Gastrocnemius medialis (tissue), 4 donors: ENCODE measurements around the gene NTNG2. TPM values are rescaled to one million over a fixed set of nuclear protein-coding genes. Genes with fewer than 3 reads are reported as not detected.

Experiments
- ATAC-seq, 2 donors: fragments of 150-250 bp; one replicate each; pipeline ENCODE4 v1.9.1; 2016
- DNase-seq, 2 donors: peaks; one replicate each; pipeline ENCODE4 v3.0.0-alpha.2; 2019
- H3K27ac ChIP-seq, 4 donors: fragments of 200-600 bp; sonication (generic); 1 replicate in 1 of 4; 2 replicates in 3 of 4; pipeline ENCODE4 v1.5.1; 2016 to 2018; ENCODE audit warnings: mild to moderate bottlenecking in 2 of 4, moderate library complexity in 1 of 4
- H3K27me3 ChIP-seq, 3 donors: fragments of 200-600 bp; sonication (generic) in 2 of 3; 1 replicate in 1 of 3; 2 replicates in 2 of 3; pipeline versions ENCODE4 v1.5.1 to v1.6.0; 2016 to 2019; ENCODE audit warnings: mild to moderate bottlenecking in 1 of 3, moderate library complexity in 1 of 3
- H3K36me3 ChIP-seq, 2 donors: fragments of 200-600 bp; sonication (generic) in 1 of 2; one replicate each; pipeline ENCODE4 v1.5.1; 2017 to 2018
- H3K4me1 ChIP-seq, 2 donors: fragments of 200-600 bp; sonication (generic) in 1 of 2; one replicate each; pipeline ENCODE4 v1.5.1; 2016 to 2017; ENCODE audit warnings: mild to moderate bottlenecking in 2 of 2
- H3K4me3 ChIP-seq, 4 donors: fragments of 200-600 bp; sonication (generic) in 3 of 4; 1 replicate in 1 of 4; 2 replicates in 3 of 4; pipeline ENCODE4 v1.5.1; 2016 to 2019; ENCODE audit warnings: mild to moderate bottlenecking in 2 of 4
- H3K9me3 ChIP-seq, 3 donors: fragments of 200-600 bp; sonication (generic) in 2 of 3; 1 replicate in 1 of 3; 2 replicates in 2 of 3; pipeline ENCODE4 v1.5.1; 2016 to 2019
- CTCF ChIP-seq, 5 experiments: fragments of 450-650 bp in 3 of 5; fragments of 200-600 bp in 2 of 5; sonication (generic) in 2 of 5; IDR thresholded peaks in 4 of 5; conservative IDR thresholded peaks in 1 of 5; 1 replicate in 4 of 5; 2 replicates in 1 of 5; pipeline ENCODE4 v1.5.1; 2016 to 2019; ENCODE audit warnings: antibody characterized with exemption in 5 of 5, mild to moderate bottlenecking in 3 of 5, moderate library complexity in 3 of 5
- POLR2A ChIP-seq, 2 donors: fragments of 450-650 bp; IDR thresholded peaks; one replicate each; pipeline ENCODE4 v1.6.1; 2017; ENCODE audit warnings: antibody characterized with exemption in 2 of 2, mild to moderate bottlenecking in 2 of 2, moderate library complexity in 2 of 2
- in situ Hi-C, 4 donors: fragments of 200-750 bp; cut with MboI; loops; one replicate each; pipeline versions ENCODE4 v1.15.0 to v1.8.0; 2017; ENCODE audit warnings: low sequenced_read_pairs in 4 of 4
- intact Hi-C: fragments of 100-400 bp; cut with DNase I; formaldehyde crosslinking; loops from one replicate; pipeline ENCODE4 v1.15.1; 2023; ENCODE audit warnings: low total_unique reads
- total RNA-seq, 4 donors: library from RNA; depleted of rRNA; stranded (reverse); fragments of >200 nt; gene quantifications; one replicate each; pipeline versions ENCODE4 v1.1.0 to v1.2.3, GENCODE V29; 2016

The NTNG2 gene
- total RNA-seq, 4 donors from 2014 or later: 0.15 to 0.61 (median 0.19) TPM

- Histone ChIP-seq H3K36me3 (no peaks in the 10 kb centered on the region), H3K4me1 (peaks cover 13 to 17% of the 10 kb centered on the region in 2 donors), H3K27ac (no peak overlapping the region), H3K4me3 (no peak overlapping the region), H3K27me3 (peaks cover 47 to 50% (median 48%) of the 10 kb centered on the region in 3 donors), H3K9me3 (no peaks in the 10 kb centered on the region)
- DNase-seq (no peak), ATAC-seq (no peak)
- intact Hi-C loops: loop anchor here (1.0 kb wide), 1 partner anchor 67 kb away; no protein-coding TSS in a partner anchor
- TF ChIP-seq CTCF (IDR thresholded peaks at IDR 0.05 in 4 of 5, conservative IDR thresholded peaks at IDR 0.05 in 1 of 5) (no peak), POLR2A (IDR thresholded peaks at IDR 0.05) (no peak)
- in situ Hi-C loops: no loop called here
Measured at GRCh38 chr9:132168851-132169250, 7.0 kb downstream of the NTNG2 start.

- Histone ChIP-seq H3K27me3 (peaks cover 37 to 40% (median 39%) of the 10 kb centered on the region in 3 donors), H3K27ac (no peak overlapping the region), H3K4me3 (no peak overlapping the region), H3K4me1 (peaks cover 6 to 7% of the 10 kb centered on the region in 2 donors), H3K36me3 (no peaks in the 10 kb centered on the region), H3K9me3 (no peaks in the 10 kb centered on the region)
- peak in 1 of 2 donors; percentile 70 for ATAC-seq
- no peak for DNase-seq
- TF ChIP-seq CTCF (IDR thresholded peaks at IDR 0.05 in 4 of 5, conservative IDR thresholded peaks at IDR 0.05 in 1 of 5) (peak; percentile 56 to 92 (median 85)), POLR2A (IDR thresholded peaks at IDR 0.05) (no peak)
- intact Hi-C loops (loop anchor here (1.0 kb wide), 1 partner anchor 66 kb away; no protein-coding TSS in a partner anchor), in situ Hi-C loops (loop anchor here in 1 of 4 donors (10.0 kb wide), 1 partner anchor 65 kb away; no protein-coding TSS in a partner anchor)
Measured at GRCh38 chr9:132169672-132170392, 8.0 kb downstream of the NTNG2 start.

GRCh38 chr9:132171702-132172101, 9.8 kb downstream of the NTNG2 start:
- Histone ChIP-seq H3K27me3 (peaks cover 20 to 22% (median 21%) of the 10 kb centered on the region in 3 donors), H3K36me3 (no peaks in the 10 kb centered on the region), H3K27ac (no peak overlapping the region), H3K4me3 (no peak overlapping the region), H3K4me1 (no peaks in the 10 kb centered on the region), H3K9me3 (no peaks in the 10 kb centered on the region)
- ATAC-seq (no peak), DNase-seq (no peak)
- TF ChIP-seq CTCF (IDR thresholded peaks at IDR 0.05 in 4 of 5, conservative IDR thresholded peaks at IDR 0.05 in 1 of 5) (no peak), POLR2A (IDR thresholded peaks at IDR 0.05) (no peak)
- intact Hi-C loops: no loop called here
- in situ Hi-C loops: loop anchor here in 1 of 4 donors (10.0 kb wide), 1 partner anchor 63 kb away; no protein-coding TSS in a partner anchor

- ATAC-seq: no peak
- DNase-seq: no peak
- H3K27me3 ChIP-seq: peaks cover 15 to 17% (median 16%) of the 10 kb centered on the region in 3 donors
- no peaks in the 10 kb centered on the region for H3K4me1 ChIP-seq
- in situ Hi-C loops (loop anchor here in 1 of 4 donors (10.0 kb wide), 1 partner anchor 63 kb away; no protein-coding TSS in a partner anchor), intact Hi-C loops (no loop called here)
- no peaks in the 10 kb centered on the region for H3K36me3 ChIP-seq
- no peak overlapping the region for H3K27ac ChIP-seq
- no peak for TF ChIP-seq CTCF (IDR thresholded peaks at IDR 0.05 in 4 of 5, conservative IDR thresholded peaks at IDR 0.05 in 1 of 5)
- no peak for TF ChIP-seq POLR2A (IDR thresholded peaks at IDR 0.05)
- H3K4me3 ChIP-seq: no peak overlapping the region
- H3K9me3 ChIP-seq: no peaks in the 10 kb centered on the region
Measured at GRCh38 chr9:132172185-132172584, 10.3 kb downstream of the NTNG2 start.
